GM21529 (cell line): ENCODE data around the gene LGALS14.
"Not testable (repeated sequence)": the region's sequence is repeated elsewhere in the genome, so short reads cannot be mapped to it uniquely, and the experiment has no call there.

Source experiments
- ATAC-seq: cut with Tn5 transposase; IDR thresholded peaks from one replicate; pipeline ENCODE4 v1.9.1; 2021; ENCODE audit not compliant: unreplicated experiment

Gene LGALS14

GRCh38 chr19:39704181-39705044 lies at the start of gene LGALS14:
LGALS14 (plus strand) TSS chr19:39704481; CDS start chr19:39704529, 48 bp downstream.
- no peak for ATAC-seq

DNA sequence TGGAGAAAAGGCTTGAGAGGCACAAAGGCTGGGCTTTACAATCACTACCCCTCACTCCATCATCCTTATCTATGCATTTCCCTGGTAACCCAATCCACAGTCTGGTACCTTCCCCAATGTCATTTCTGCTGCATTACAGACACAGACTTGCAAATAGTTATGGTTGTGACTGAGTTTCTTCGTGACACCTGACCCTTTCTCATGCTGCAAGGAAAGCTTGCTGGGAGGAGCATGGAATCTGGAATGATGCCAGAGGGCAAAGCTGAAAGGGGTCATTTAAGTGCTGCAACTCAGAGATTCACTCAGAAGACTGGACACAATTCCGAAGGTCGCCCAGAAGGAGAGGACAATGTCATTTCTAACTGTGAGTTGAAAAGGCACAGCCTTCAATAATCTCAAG lies 48.7 kb upstream of the LGALS14 start, which contains the start of gene LGALS16:
LGALS16 (plus strand) TSS at position 301 of the 400 bp plus-strand sequence; CDS start at position 350, 49 bp downstream.
- no peak for ATAC-seq

DNA sequence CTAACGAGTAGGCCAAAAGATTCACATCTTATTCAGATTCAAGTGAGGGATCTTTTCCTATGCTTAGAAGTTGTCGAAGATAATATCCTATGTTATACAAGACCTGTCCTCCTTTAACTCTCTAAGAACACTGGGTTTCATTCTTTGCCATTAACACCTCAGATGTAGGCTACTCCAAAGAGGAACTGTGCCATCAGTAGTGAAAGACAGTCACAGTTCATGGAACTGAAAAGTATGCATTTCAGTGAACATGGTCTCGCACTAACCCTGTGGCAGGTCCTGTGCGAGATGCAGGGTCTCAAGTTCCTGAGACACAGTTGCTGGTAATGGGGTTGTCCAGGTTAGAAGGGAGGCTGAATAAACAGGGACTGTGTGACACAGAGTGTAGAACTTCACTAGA lies 44.5 kb upstream of the LGALS14 start:
- ATAC-seq: no peak

GRCh38 chr19:39660661-39661060 lies 43.6 kb upstream of the LGALS14 start:
- no peak for ATAC-seq

GRCh38 chr19:39661565-39661964 lies 42.7 kb upstream of the LGALS14 start:
- no peak for ATAC-seq

DNA sequence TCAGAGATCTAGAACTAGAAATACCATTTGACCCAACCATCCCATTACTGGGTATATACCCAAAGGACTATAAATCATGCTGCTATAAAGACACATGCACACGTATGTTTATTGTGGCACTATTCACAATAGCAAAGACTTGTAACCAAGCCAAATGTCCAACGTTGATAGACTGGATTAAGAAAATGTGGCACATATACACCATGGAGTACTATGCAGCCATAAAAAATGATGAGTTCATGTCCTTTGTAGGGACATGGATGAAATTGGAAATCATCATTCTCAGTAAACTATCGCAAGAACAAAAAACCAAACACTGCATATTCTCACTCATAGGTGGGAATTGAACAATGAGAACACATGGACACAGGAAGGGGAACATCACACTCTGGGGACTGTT lies 34.4 kb upstream of the LGALS14 start:
- ATAC-seq: not testable (repeated sequence)

DNA sequence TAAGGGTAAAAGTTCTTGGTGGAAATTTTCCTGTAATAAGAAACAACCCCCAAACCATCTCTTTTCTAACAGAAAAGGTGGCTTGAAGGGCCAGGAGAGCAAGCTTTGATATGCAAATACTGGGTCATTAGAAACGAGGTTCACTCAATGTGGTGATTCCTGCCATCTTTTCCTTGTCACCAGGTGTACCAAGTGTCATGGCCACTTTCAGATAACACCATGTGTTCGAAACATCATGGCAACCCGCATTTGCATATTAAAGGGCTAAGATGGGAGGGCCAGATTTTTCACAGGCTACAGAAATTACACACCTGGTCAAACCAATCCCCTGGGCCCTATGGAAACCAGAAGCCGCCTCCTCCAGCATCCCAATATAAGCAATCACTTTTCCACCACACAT lies 33.3 kb upstream of the LGALS14 start:
- ATAC-seq: no peak

GRCh38 chr19:39671739-39672363 lies 32.4 kb upstream of the LGALS14 start:
- ATAC-seq: no peak

GRCh38 chr19:39672473-39672872 lies 31.8 kb upstream of the LGALS14 start:
- no peak for ATAC-seq

DNA sequence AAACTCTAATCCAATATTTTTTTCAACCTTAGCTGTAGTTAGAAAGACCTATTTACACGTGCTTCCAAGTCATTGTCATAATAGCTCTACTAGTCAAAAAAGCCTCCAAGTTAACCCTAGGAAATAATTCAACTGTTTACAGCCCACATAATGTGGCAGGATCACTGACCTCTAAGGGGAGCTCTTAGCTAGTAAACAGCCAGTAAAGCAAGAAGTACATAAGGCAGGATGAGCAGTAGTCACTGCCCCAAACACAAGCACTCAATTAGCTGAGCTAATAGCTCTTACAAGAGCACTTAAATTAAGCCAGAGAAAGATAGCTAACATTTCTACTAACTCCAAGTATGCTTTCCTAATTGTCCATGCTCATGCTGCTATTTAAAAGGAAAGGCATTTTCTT lies 30.4 kb upstream of the LGALS14 start:
- ATAC-seq: not testable (repeated sequence)

GRCh38 chr19:39676004-39676403 lies 28.3 kb upstream of the LGALS14 start:
- ATAC-seq: no peak

- no peak for ATAC-seq
Measured at GRCh38 chr19:39677961-39678889, 26.1 kb upstream of the LGALS14 start.

DNA sequence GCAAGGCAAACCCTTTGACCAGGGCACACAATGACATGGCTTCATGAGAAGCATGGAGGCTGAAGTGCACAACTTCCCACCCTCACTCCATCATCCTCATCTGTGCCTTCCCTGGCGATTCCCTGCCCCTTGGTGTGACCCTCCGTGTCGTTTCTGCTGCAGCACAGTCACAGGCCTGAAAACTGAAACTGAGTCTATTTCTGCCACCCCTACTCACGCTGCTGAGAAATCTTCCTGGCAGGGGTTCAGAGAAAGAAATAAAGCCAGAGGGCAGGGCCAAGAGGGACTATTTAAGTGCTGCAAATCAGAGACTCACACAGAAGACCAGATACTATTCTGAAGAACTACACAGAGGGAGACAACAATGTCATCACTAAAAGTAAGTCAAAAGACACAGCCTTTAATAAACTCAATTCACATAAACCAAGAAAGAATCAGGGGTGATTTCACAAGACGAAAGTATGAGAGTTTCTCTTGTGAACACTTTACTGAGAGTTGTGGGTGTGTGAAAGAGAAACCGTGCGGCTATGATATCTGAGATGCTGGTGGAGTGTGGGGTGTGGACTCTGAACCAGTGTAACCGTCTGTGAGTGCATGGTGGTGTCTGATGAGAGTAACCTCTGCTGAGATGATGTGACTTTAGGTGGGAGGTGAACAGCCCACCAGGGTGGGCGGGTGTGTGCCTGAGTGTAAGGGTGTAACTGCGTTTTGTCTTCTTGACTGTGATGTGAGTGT lies 25.1 kb upstream of the LGALS14 start:
- ATAC-seq: peak; percentile 70

DNA sequence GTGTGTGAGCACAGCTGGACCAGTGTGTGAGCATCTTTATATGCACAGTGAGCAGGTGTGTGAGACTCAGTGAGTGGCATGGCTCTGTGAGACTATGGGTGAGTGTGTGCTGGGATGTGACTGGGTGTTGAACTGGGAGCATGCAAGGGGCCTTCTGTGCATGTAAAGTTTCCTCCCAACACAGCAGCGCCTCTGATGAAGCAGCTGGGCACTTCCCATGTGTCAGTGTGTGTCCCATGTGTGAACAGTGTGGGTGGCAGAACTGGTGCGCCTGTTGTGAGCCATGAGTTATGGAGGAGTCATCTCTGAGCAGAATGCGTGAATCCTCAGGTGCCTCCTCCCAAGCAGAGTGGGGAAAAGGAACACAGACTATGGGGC lies 24.5 kb upstream of the LGALS14 start:
- peak; percentile 18 for ATAC-seq

DNA sequence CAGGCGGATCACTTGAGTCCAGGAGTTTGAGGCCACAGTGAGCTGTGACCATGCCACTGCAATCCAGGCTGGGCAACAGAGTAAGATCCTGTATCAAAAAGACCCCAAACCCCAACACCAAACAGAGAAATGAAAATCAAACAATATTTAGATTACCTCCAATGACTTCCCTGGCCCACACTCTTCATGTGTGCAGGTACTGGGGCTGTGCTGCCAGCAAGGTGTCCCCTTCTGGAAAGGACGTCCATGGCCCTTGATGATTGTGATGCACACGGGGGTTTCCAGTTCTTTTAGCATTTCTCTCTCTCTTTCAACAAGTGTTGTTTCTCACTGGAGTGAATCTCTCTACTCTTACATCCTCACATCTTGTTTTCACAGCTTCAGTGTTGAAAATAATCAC lies 23.7 kb upstream of the LGALS14 start:
- no peak for ATAC-seq

DNA sequence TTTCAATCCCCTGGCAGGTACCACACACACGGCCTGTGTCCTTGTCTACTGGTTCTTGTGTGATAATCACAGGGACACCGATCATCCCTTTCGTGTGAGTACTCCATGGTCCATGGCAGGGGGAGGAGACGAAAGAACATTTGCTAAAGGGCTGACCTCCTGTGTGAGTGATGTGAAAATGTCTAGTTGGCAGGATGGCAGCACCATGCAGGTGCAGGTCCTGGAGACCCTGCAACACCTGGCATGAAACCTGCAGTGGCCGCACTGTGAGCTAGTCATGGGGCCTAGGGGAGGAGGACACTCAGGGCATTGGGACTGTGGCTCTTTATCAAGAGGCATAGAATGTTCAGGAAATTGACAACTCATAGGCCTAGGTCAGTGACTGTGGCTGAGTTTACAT lies 22.9 kb upstream of the LGALS14 start:
- no peak for ATAC-seq

- ATAC-seq: no peak
Measured at GRCh38 chr19:39684267-39684666, 20.0 kb upstream of the LGALS14 start.

DNA sequence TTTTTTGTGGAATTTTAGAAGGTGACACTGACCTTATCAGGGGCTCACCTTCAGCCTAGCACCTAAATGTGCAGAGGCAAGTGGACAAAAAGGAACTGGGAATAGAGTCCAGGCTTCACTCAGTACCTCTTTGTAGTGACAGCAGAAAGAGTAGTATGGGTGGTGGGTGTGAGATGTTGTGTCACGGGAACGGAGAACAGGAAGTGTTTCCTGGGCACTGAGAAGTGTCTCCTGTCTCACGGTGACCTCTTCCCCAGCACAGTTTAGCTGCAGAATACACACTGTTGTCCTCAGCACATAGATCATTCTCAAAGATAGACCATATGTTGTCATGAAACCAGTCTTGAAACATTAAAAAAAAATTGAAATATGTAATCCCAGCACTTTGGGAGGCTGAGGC lies 17.5 kb upstream of the LGALS14 start:
- ATAC-seq: no peak

DNA sequence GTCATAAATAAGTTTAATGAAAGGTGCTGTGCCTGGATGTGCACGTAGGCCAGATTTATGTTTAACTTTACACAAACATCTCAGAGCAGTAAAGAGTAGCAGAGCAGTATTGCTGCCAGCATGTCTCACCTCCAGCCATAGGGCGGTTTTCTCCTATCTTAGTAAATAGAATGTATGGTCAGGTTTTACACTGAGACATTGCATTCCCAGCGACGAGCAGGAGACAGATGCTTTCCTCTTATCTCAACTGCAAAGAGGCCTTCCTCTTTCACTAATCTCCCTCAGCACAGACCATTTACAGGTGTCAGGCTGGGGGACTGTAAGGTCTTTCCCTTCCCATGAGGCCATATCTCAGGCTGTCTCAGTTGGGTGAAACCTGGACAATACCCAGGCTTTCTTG lies 15.6 kb upstream of the LGALS14 start:
- not testable (repeated sequence) for ATAC-seq

DNA sequence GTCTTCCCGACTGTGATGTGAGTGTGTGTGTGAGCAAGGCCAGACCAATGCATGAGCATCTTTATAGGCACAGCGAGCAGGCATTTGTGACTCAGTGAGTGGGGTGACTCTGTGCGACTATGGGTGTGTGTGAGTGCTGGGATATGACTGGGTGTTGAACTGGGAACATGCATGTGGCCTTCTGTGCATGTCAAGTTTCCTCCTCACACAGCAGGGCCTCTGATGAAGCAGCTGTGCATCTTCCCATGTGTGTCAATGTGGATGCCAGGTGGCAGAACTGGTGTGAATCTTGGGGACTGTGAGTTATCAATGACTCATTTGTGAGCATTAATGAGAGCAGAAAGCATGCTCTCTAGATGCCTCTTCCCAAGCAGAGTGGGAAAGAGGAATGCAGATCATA lies 12.1 kb upstream of the LGALS14 start:
- no peak for ATAC-seq

DNA sequence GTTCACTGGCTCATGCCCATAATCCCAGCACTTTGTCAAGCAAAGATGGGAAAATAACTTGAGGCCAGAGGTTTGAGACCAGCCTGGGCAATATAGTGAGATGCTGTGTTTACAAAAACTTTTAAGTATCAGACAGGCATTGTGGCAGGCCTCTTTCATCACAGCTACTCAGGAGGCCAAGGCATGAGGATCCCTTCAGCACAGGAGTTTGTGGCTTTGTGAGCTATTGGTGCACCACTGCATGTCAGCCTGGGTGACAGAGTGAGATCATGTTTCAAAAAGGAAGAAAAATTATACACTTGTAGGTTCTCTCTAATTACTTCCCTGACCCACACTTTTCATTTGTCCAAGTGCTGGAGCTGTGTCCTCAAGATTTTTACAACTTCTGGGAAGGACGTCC lies 11.5 kb upstream of the LGALS14 start:
- no peak for ATAC-seq
